HG03558 (cell line): ENCODE results near the gene MRPL20.

Experiments used
- ATAC-seq: cut with Tn5 transposase; IDR thresholded peaks from one replicate; pipeline ENCODE4 v1.9.1; 2021; ENCODE audit warnings: moderate number of reproducible peaks; ENCODE audit not compliant: unreplicated experiment; ENCODE audit errors: extremely low read depth

The MRPL20 gene

GRCh38 chr1:1367315-1367714 is 39.8 kb downstream of the MRPL20 start:
- no peak for ATAC-seq

GRCh38 chr1:1366699-1367066 is 40.4 kb downstream of the MRPL20 start:
- no peak for ATAC-seq

- no peak for ATAC-seq
Observed at GRCh38 chr1:1365875-1366698, 41.0 kb downstream of the MRPL20 start.

GRCh38 chr1:1364266-1364665 is 42.8 kb downstream of the MRPL20 start:
- no peak for ATAC-seq

- ATAC-seq = no peak
Observed at GRCh38 chr1:1361982-1362423, 45.1 kb downstream of the MRPL20 start.

GRCh38 chr1:1361233-1361981 is 45.7 kb downstream of the MRPL20 start:
- ATAC-seq = no peak

GRCh38 chr1:1360506-1361169 is 46.5 kb downstream of the MRPL20 start:
- ATAC-seq = no peak

- no peak for ATAC-seq
Observed at GRCh38 chr1:1359664-1360468, 47.2 kb downstream of the MRPL20 start.

- no peak for ATAC-seq
Observed at GRCh38 chr1:1359308-1359663, 47.8 kb downstream of the MRPL20 start.

GRCh38 chr1:1358433-1359271 is 48.4 kb downstream of the MRPL20 start, which contains the start of gene MXRA8:
Gene MXRA8, minus strand, starts transcription at chr1:1358555. Its CDS starts 51 bp downstream, at chr1:1358504.
- ATAC-seq = no peak

- ATAC-seq = no peak
Observed at GRCh38 chr1:1357871-1358432, 49.1 kb downstream of the MRPL20 start.

GRCh38 chr1:1356796-1357401 is 50.2 kb downstream of the MRPL20 start:
- ATAC-seq = no peak

- ATAC-seq = no peak
Observed at GRCh38 chr1:1356166-1356795, 50.8 kb downstream of the MRPL20 start.

- no peak for ATAC-seq
Observed at GRCh38 chr1:1355416-1355815, 51.7 kb downstream of the MRPL20 start.

GRCh38 chr1:1354271-1355247 is 52.5 kb downstream of the MRPL20 start:
- ATAC-seq = no peak

GRCh38 chr1:1353389-1354151 is 53.5 kb downstream of the MRPL20 start:
- ATAC-seq = no peak
